Amniotic stem cell (primary cell): ENCODE measurements around the gene PIEZO1.

Source experiments
- DNase-seq: peaks from one replicate; lab custom pipeline; 2025; lab: John Stamatoyannopoulos, UW

The PIEZO1 gene

GRCh38 chr16:88815901-88816589, 31.0 kb upstream of the PIEZO1 start:
- DNase-seq = no peak

GRCh38 chr16:88815227-88815626, 30.2 kb upstream of the PIEZO1 start:
- no peak for DNase-seq

GRCh38 chr16:88814144-88814502, 29.1 kb upstream of the PIEZO1 start:
- DNase-seq = no peak

GRCh38 chr16:88813269-88814143, 28.5 kb upstream of the PIEZO1 start:
- no peak for DNase-seq

DNA sequence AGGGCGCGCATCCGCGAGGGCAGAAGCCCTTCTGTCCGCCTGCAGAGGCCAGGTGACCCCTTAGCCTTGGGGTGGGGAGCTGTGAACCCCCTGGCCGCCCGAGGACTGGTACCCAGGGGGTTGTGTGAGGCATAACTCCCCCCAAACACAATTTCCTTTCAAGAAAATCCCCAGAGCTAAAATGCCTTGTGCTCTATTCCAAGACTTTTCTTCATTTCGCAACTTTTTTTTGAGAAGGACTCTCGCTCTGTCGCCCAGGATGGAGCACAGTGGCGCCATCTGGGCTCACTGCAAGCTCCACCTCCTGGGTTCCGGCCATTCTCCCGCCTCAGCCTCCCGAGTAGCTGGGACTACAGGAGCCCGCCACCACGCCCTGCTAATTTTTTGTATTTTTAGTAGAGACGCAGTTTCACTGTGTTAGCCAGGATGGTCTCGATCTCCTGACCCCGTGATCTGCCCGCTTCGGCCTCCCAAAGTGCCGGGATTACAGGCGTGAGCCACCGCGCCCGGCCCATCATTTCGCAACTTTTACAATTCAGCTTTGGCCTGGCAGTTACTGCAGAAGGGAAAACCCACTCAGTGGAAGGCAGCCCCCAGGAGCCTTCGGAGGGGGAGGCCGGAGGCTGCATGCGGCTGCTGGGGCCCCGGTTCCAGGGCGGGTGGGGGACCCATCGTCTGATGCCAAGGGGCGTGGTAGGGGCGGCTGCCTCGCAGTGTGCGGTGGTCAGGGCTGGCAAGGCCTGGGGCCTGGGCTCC, 27.7 kb upstream of the PIEZO1 start:
- DNase-seq = no peak

DNA sequence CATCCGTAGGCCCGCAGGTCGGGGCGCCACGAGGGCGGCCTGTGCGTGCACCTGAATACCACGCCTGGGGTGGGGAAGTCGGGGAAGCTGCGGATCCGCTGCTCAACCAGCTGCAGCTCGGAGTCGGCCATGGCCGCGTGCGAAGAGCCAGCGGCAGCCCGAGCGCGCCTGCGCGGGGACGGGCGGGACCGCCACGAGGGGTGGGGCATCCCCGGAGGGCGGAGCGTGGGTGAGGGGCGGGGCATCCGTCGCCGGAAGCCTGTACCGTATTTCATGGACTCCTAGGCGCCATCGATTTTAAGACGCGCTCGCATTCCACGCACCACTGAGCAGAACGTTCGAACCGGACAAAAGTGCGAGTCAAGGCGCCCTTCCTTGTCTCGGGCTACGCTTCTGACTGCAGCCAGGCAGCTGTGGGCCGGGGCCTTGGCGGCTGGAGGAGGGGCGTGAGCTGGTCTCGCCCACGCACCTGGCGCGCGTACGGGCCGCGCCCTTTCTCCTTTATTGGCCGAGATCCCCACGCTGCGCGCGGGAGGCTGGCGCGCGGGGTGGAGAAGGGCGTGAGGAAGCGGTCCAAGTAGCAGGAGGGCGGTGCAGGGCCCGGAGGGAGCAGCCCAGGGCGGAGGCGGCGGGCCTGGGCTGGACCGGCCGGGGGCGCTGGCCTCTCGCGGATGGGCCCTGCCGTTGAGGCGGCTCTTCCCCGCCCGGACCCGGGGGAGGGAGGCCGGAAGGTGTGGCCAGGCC, 26.9 kb upstream of the PIEZO1 start, which contains the start of gene APRT:
Gene APRT (minus strand): TSS at position 160 of the 744 bp plus-strand sequence. CDS start 29 bp downstream, at position 131.
- peak; percentile 86 for DNase-seq

- peak; percentile 43 for DNase-seq
Measured at GRCh38 chr16:88810912-88811768, 26.1 kb upstream of the PIEZO1 start.

GRCh38 chr16:88810166-88810911, 25.3 kb upstream of the PIEZO1 start:
- DNase-seq = no peak

- no peak for DNase-seq
Measured at GRCh38 chr16:88809676-88810165, 24.7 kb upstream of the PIEZO1 start.

- no peak for DNase-seq
Measured at GRCh38 chr16:88809068-88809675, 24.2 kb upstream of the PIEZO1 start.

GRCh38 chr16:88807626-88808453, 22.8 kb upstream of the PIEZO1 start:
- no peak for DNase-seq

DNA sequence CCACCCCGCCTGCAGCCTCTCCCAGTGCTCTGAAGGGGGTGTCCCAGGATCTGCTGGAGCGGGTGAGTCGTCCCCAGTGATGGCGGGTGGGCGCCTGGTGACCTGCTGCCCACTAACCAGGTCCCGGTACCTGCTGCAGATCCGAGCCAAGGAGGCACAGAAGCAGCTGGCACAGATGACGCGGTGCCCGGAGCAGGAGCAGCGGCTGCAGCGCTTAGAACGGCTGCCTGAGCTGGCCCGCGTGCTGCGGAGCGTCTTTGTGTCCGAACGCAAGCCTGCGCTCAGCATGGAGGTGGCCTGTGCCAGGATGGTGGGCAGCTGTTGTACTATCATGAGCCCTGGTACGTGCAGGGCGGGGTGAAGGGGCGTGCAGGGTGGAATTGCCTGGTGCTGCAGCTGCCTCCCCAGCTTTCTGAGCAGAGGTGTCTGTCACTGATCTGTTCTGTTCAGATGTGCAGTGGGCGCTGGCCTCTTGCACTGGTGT, 22.2 kb upstream of the PIEZO1 start:
- no peak for DNase-seq

- no peak for DNase-seq
Measured at GRCh38 chr16:88806491-88807111, 21.6 kb upstream of the PIEZO1 start.

GRCh38 chr16:88805887-88806393, 20.9 kb upstream of the PIEZO1 start:
- no peak for DNase-seq

- no peak for DNase-seq
Measured at GRCh38 chr16:88805340-88805715, 20.3 kb upstream of the PIEZO1 start.

GRCh38 chr16:88804552-88805339, 19.7 kb upstream of the PIEZO1 start:
- no peak for DNase-seq

GRCh38 chr16:88804173-88804551, 19.1 kb upstream of the PIEZO1 start:
- no peak for DNase-seq
